ENCODE data around the gene KRTAP12-4.
"Not testable (repeated sequence)": the region's sequence is repeated elsewhere in the genome, so short reads cannot be mapped to it uniquely, and the experiment has no call there.

The KRTAP12-4 gene, protein sequence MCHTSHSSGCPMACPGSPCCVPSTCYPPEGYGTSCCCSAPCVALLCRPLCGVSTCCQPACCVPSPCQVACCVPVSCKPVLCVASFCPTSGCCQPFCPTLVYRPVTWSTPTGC

GRCh38 chr21:44654576-44655175 lies at the start of gene KRTAP12-4:
TSS of gene KRTAP12-4 (minus strand) at chr21:44654659. CDS start at chr21:44654614, 45 bp downstream.
- TF ChIP-seq JUND (IDR thresholded peaks at IDR 0.05; ENCODE audit: low read depth): no peak
- in situ Hi-C loops (cut with HindIII; ENCODE audit: low pct_unique_long_range_greater_than_20kb, low sequenced_read_pairs): no loop called here
- DNase-seq (ENCODE audit: low read depth in 1 of 2, low spot score in 1 of 2): no peak

GRCh38 chr21:44703731-44704635 lies 49.5 kb upstream of the KRTAP12-4 start:
- peak in 1 of 2 experiments; percentile 23 for DNase-seq (ENCODE audit: low read depth in 1 of 2, low spot score in 1 of 2)
- no peak for TF ChIP-seq JUND (IDR thresholded peaks at IDR 0.05; ENCODE audit: low read depth)
- in situ Hi-C loops (cut with HindIII; ENCODE audit: low pct_unique_long_range_greater_than_20kb, low sequenced_read_pairs): no loop called here

GRCh38 chr21:44702973-44703730 lies 48.7 kb upstream of the KRTAP12-4 start:
- in situ Hi-C loops (cut with HindIII; ENCODE audit: low pct_unique_long_range_greater_than_20kb, low sequenced_read_pairs): no loop called here
- DNase-seq (ENCODE audit: low read depth in 1 of 2, low spot score in 1 of 2): no peak
- TF ChIP-seq JUND (IDR thresholded peaks at IDR 0.05; ENCODE audit: low read depth): no peak

GRCh38 chr21:44702111-44702972 lies 47.9 kb upstream of the KRTAP12-4 start:
- no peak for TF ChIP-seq JUND (IDR thresholded peaks at IDR 0.05; ENCODE audit: low read depth)
- in situ Hi-C loops (cut with HindIII; ENCODE audit: low pct_unique_long_range_greater_than_20kb, low sequenced_read_pairs): no loop called here
- no peak for DNase-seq (ENCODE audit: low read depth in 1 of 2, low spot score in 1 of 2)

DNA sequence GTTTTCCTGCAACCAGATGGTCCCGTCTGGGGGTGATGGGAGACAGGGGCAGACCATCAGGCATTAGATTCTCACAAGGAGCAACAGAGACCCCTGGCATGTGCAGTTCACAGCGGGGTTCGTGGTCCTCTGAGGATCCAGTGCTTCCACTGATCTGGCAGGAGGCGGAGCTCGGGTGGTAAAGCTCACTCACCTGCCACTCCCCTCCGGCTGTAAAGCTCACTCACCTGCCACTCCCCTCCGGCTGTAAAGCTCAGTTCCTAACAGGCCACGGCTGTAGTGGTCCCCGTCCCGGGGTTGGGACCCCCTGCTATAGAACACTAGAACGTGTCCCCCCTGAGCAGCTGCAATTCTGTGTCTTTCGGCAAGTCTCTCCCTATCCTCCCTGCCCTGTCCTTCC lies 47.1 kb upstream of the KRTAP12-4 start:
- no peak for TF ChIP-seq JUND (IDR thresholded peaks at IDR 0.05; ENCODE audit: low read depth)
- DNase-seq (ENCODE audit: low read depth in 1 of 2, low spot score in 1 of 2): no peak
- in situ Hi-C loops (cut with HindIII; ENCODE audit: low pct_unique_long_range_greater_than_20kb, low sequenced_read_pairs): no loop called here

DNA sequence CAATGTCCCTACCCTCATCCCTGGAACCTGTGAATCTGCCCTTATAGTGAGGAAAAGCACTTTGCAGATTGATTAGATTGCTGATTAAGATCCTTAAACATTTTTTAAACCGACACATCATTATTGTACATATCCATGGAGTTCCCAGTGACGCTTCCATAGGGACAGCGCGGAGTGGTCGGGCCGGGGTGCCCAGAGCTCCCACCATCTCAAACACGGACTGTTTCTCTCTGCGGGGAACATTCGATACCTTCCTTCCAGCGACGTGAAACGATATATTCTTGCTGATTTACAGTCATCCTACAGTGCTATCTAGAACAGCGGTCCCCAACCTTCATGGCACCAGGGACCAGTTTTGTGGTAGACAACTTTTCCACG lies 46.6 kb upstream of the KRTAP12-4 start:
- TF ChIP-seq JUND (IDR thresholded peaks at IDR 0.05; ENCODE audit: low read depth): no peak
- no peak for DNase-seq (ENCODE audit: low read depth in 1 of 2, low spot score in 1 of 2)
- in situ Hi-C loops (cut with HindIII; ENCODE audit: low pct_unique_long_range_greater_than_20kb, low sequenced_read_pairs): no loop called here

DNA sequence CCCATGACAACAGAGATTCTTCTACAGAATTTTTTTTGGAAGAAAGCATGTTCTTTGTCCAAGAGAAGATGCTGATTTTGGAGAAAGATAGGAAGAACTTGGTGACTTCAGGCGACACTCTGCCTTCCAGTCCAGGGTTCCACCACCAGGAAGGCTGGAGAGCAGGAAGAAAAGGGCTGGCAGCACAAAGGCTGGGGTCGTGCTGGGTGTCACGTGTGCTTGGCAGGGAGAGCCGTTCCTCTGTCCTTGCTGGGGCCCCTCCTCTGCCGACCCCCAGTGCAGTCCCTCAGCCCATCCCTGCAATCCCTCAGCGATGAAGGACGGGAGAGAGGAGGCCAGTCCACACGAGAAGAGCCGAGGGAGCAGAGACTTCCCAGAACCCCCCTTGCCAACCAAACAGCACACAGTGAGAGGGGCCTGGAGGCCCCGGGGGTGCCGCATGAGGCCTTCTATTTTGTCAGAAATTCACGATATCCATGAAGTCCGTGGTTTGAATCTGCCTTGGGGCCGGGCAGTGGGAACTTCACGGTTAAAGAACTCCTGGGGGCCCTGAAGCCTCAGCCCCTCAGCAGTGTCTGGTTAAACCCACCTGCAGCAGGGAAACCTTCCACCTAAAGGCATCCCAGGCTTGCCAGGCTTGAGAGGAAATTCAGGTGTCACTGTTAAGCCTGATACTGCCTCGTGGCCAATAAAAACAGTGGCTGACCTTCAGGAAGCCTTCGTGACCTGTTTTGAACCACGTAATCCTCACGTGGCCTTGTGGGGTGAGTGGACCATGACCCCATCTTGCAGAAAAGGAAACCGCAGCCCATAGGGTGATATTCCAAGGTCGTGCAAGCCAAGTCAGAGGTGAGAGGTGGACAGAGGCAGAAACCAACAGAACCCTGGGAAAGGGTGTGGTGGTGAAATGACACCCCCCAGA lies 45.9 kb upstream of the KRTAP12-4 start:
- no peak for DNase-seq (ENCODE audit: low read depth in 1 of 2, low spot score in 1 of 2)
- no peak for TF ChIP-seq JUND (IDR thresholded peaks at IDR 0.05; ENCODE audit: low read depth)
- in situ Hi-C loops (cut with HindIII; ENCODE audit: low pct_unique_long_range_greater_than_20kb, low sequenced_read_pairs): no loop called here

DNA sequence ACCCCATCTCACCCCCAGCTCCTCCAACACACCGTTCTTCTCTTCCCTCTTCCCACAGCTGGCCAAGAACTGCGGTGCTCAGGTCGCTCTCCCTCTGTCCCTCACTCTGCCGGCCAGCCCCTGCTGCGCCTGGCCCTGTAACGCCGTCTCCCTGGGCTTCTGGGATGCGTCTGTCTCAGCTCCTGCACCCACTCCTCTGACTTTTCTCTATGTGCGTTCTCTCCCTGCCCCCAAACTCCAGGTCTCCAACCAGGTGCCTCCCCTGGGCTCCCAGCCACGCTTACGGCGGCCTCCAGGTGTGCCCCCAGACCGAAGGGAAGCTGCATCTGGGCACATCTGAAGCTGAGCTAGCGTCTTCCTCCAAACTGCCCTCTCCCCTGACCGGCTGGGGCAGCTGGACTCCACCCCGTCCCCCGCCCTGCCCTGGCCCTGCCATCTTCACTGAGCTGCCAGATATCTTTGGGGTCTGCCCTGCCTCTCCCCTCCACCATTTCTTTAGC lies 45.1 kb upstream of the KRTAP12-4 start:
- no peak for DNase-seq (ENCODE audit: low read depth in 1 of 2, low spot score in 1 of 2)
- in situ Hi-C loops (cut with HindIII; ENCODE audit: low pct_unique_long_range_greater_than_20kb, low sequenced_read_pairs): no loop called here
- TF ChIP-seq JUND (IDR thresholded peaks at IDR 0.05; ENCODE audit: low read depth): no peak

DNA sequence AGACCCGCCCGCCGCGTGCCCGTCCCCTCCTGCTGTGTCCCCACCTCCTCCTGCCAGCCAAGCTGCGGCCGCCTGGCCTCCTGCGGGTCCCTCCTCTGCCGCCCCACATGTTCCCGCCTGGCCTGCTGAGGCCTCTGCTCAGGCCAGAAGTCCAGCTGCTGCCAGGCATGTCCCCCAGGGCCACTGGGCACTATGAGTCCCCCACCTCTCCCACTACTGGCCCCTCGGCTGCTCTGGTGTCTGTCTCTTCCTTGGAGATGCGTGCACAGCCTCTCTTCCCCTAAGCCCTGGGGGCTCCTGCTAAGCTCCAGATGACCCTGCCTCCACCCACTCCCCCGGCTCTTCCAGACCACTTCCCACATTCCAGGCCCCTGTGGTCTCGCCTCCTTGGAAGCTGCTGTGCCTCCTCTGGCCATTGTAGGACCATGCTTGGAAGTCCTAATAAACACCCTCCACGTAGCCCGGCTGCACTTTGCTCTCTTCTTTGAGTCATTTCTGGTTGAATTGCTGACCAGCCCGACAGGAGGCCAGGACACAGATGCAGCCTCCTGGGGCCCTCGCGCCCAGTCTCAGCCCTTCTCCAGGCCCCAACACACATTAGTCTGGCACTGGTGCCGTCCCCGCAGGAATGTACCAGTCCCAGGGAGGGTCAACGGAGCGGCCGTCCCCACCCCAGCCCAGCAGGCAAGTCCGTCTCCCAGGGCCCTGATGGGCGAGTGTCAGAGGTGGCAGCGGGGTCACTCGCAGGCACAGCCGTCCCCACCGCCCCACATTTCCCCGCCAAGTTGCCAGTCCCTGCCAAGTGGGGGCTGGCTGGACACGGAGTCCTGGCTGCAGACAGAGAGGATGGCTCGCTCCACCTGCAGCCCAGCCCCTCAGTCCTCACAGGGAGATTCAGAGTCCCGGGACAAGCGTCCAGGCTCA lies 43.6 kb upstream of the KRTAP12-4 start:
- no peak for DNase-seq (ENCODE audit: low read depth in 1 of 2, low spot score in 1 of 2)
- in situ Hi-C loops (cut with HindIII; ENCODE audit: low pct_unique_long_range_greater_than_20kb, low sequenced_read_pairs): no loop called here
- no peak for TF ChIP-seq JUND (IDR thresholded peaks at IDR 0.05; ENCODE audit: low read depth)

- DNase-seq (ENCODE audit: low read depth in 1 of 2, low spot score in 1 of 2); in situ Hi-C loops (cut with HindIII; ENCODE audit: low pct_unique_long_range_greater_than_20kb, low sequenced_read_pairs): not testable (repeated sequence)
These were observed 42.8 kb upstream of the KRTAP12-4 start, which contains the start of gene KRTAP10-12 for GRCh38 chr21:44697172-44697810. TSS of gene KRTAP10-12 (plus strand) at chr21:44697172. CDS start at chr21:44697202, 30 bp downstream.

Measured in T47D (cell line).